HEK293T (cell line): ENCODE measurements around the gene GSTM3.

ENCODE experiments used
- BHLHE40 ChIP-seq: fragments of 450-650 bp; IDR thresholded peaks from 2 replicates; pipeline ENCODE4 v1.6.1; 2016; ENCODE audit warnings: mild to moderate bottlenecking, moderate library complexity, borderline replicate concordance
- CTBP1 ChIP-seq: fragments of 450-650 bp; IDR thresholded peaks from 2 replicates; pipeline ENCODE4 v1.6.1; 2016; ENCODE audit warnings: borderline replicate concordance
- ELF4 ChIP-seq: fragments of 450-650 bp; IDR thresholded peaks from 2 replicates; pipeline ENCODE4 v1.6.1; 2017; ENCODE audit warnings: antibody characterized with exemption
- FOXK2 ChIP-seq: fragments of 450-650 bp; IDR thresholded peaks from 2 replicates; pipeline ENCODE4 v1.6.1; 2016; ENCODE audit warnings: mild to moderate bottlenecking
- FOXM1 ChIP-seq: fragments of 450-650 bp; IDR thresholded peaks from 2 replicates; pipeline ENCODE4 v1.6.1; 2017; ENCODE audit warnings: mild to moderate bottlenecking, borderline replicate concordance
- SP1 ChIP-seq: fragments of 450-650 bp; IDR thresholded peaks from 2 replicates; pipeline ENCODE4 v1.6.1; 2017
- TARDBP ChIP-seq: fragments of 450-650 bp; IDR thresholded peaks from 2 replicates; pipeline ENCODE4 v1.6.1; 2016
- ZNF384 ChIP-seq: fragments of 450-650 bp; IDR thresholded peaks from 2 replicates; pipeline ENCODE4 v1.6.1; 2016
- TF ChIP-seq, protein P1 (sequence below): fragments of 450-650 bp; IDR thresholded peaks from 2 replicates; pipeline ENCODE4 v1.6.1; 2016

- TF ChIP-seq TARDBP, result no peak
- TF ChIP-seq FOXM1, result no peak
- no peak for TF ChIP-seq SP1
- TF ChIP-seq, protein P1, sequence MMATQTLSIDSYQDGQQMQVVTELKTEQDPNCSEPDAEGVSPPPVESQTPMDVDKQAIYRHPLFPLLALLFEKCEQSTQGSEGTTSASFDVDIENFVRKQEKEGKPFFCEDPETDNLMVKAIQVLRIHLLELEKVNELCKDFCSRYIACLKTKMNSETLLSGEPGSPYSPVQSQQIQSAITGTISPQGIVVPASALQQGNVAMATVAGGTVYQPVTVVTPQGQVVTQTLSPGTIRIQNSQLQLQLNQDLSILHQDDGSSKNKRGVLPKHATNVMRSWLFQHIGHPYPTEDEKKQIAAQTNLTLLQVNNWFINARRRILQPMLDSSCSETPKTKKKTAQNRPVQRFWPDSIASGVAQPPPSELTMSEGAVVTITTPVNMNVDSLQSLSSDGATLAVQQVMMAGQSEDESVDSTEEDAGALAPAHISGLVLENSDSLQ, result no peak
- no peak for TF ChIP-seq BHLHE40
- no peak for TF ChIP-seq CTBP1
- TF ChIP-seq FOXK2, result no peak
- no peak for TF ChIP-seq ELF4
- TF ChIP-seq ZNF384, result no peak
Observed at GRCh38 chr1:109721971-109722370, 18.9 kb downstream of the GSTM3 start.
